Stimulated activated CD4-positive, alpha-beta T cell treated with anti-CD3 and anti-CD28 coated beads, Interleukin-4, amount 100 ng/mL, for 4 hours (primary cell): ENCODE data around the gene CD74.
"Not testable (repeated sequence)": the region's sequence is repeated elsewhere in the genome, so short reads cannot be mapped to it uniquely, and the experiment has no call there.

ENCODE experiments used
- DNase-seq, 2 experiments: peaks; one replicate each; pipeline ENCODE4 v3.0.0-alpha.2; 2020

CD74 gene

GRCh38 chr5:150441813-150442698 lies 29.3 kb upstream of the CD74 start:
- DNase-seq: no peak

- no peak for DNase-seq
Observed at GRCh38 chr5:150440948-150441812, 28.5 kb upstream of the CD74 start.

DNA sequence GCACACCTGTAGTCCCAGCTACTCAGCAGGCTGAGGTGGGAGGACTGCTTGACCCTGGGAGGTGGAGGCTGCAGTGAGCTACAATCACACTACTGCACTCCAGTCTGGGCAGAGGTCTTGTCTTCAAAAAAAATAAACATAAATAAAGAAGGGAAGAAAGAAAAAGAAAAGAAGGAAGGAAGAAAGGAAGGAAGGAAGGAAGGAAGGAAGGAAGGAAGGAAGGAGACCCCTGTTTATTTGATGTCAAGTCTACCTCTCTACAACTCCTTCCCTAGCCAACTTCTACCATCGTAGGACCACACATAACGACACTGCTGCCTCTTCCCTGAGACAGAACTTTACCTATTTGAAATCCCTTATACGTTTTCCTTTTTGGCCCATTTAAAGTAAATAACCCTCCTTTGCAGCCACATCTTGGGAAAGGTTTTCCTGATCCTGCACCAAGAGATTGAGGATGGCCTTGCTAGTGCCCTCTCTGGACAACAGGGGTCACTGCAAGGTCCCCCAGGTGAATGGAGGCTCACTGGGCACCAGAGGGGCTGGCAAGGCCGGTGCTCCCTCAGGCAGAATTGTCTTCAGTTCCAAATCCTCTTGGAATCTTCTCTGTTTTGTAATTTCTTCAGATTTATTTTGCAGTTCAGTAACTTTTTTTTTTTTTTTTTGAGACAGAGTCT lies 26.3 kb upstream of the CD74 start:
- DNase-seq: no peak

GRCh38 chr5:150436141-150436680 lies 23.5 kb upstream of the CD74 start:
- DNase-seq: peak; percentile 87 to 90

- no peak for DNase-seq
Observed at GRCh38 chr5:150434464-150434863, 21.8 kb upstream of the CD74 start.

GRCh38 chr5:150431574-150431973 lies 18.9 kb upstream of the CD74 start:
- no peak for DNase-seq

DNA sequence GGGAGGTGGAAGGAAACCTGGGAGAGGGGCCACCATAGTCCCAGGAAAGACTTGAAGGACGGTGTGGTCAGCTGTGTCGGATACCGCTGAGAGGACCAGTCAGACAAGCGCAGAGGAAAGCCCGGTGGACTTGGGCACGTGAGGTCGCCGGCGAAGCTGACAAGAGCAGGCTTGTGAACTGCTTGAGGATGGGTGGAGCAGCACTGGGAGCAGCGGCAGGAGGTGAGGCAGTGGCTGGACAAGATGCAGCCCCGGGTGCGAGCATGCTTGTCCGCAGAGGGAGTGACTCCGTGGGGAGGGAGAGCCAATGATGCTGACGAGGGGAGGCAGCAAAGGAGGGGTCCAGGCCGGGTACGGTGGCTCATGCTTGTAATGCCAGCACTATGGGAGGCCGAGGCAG lies 18.3 kb upstream of the CD74 start:
- no peak for DNase-seq

DNA sequence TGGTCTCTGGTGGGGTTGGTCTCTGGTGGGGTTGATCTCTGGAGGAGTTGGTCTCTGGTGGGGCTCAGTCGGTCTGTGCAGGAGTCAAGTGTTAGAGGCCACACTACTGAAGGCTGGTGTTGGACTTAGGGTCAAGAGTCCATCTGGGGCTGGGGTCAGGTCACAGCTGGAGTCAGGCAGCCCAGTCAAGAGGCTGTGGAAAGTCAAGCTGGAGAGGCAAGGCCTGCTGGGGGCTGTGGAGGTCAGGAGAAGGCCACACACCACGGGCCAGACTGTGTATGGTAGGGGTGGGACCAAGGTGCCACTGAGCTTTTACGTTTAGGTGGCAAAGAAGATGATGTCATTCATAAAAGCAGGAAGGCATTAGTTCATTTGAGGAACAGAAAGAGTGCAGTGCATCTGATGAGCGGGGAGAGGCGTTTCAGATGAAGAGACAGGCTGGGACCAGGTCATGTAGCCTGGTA lies 16.7 kb upstream of the CD74 start:
- no peak for DNase-seq

GRCh38 chr5:150428978-150429377 lies 16.3 kb upstream of the CD74 start:
- no peak for DNase-seq

DNA sequence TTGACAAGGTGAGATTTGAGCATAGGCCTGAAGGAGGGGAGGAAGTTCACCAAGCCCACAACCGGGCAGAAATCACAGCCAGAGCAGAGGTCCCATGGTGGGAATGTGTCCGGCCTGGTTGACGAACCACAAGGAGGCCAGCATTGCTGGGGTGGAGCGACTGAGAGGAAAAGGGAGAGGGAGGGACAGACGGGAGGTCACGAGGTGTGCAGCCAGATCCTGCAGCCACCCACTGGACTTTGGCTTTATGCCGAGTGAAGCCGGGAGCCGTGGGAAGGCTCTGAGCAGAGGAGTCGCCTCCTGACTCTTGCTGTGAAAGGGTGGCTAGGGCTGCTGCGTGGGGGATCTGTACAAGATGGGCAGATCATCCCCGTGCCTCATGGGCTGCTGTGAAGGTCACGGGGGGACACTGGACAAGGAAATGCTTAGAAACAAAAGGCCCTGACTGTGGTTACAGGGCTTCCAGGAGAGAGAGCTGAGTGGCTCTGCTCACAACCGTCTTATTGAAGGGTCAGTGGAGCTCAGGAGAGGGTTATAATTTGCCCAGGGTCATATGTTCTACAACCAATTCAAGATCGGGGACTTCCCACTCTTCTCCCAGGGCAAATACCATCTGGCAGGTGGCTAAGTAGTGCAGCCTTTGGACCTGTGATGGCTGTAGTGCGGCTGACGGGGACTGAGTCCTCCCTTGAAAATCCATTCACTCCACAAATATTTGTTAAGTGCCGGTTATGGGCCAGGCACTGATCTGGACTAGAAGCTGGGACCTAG lies 15.6 kb upstream of the CD74 start:
- DNase-seq: no peak

DNA sequence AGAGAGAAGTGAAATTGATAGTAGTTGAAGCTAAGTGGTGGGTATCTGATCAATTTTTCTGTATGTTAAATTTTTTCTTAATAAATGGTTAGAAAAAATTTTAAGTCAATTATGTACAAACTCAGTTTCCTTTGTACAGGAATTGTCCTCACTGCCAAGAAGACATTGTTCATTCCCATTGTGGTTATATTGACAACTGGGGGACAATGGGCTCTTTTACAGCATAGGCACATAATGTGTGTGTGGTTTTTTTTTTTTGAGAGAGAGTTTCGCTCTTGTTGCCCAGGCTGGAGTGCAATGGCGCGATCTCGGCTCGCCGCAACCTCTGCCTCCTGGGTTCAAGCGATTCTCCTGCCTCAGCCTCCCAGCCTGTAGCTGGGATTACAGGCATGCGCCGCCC lies 13.5 kb upstream of the CD74 start:
- DNase-seq: not testable (repeated sequence)

GRCh38 chr5:150422758-150423157 lies 10.0 kb upstream of the CD74 start:
- no peak for DNase-seq

- no peak for DNase-seq
Observed at GRCh38 chr5:150422075-150422474, 9.4 kb upstream of the CD74 start.

GRCh38 chr5:150419630-150420270 lies 7.0 kb upstream of the CD74 start:
- DNase-seq: no peak

DNA sequence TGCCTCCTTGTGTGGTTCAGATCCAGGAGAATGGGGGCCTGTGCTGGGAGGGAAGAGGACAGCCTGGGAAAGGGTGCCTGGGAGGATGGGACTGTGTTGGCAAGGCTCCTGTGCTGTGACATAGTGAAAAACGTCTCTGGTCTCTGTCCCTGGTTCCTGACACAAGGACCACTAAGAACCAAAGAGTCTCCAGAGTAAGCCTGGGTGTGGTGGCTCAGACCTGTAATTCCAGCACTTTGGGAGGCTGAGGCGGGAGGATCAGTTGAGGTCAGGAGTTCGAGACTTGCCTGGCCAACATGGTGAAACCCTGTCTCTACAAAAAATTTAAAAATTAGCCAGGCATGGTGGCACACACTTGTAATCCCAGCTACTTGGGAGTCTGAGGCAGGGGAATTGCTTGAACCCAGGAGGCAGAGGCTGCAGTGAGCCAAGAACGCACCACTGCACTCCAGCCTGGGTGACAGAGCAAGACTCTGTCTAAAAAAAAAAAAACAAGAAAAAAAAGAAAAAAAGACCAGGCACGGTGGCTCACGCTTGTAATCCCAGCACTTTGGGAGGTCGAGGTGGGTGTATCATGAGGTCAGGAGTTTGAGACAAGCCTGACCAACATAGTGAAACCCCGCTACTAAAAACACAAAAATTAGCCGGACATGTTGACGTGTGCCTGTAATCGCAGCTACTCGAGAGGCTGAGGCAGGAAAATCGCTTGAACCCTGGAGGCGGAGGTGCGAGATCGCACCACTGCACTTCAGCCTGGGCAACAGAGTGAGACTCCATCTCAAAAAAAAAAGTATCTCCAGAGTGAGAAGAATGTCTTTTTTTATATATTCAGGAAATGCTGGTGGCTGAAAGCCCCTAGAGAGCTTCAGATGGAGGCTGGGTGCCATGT lies 1.4 kb upstream of the CD74 start:
- not testable (repeated sequence) for DNase-seq

GRCh38 chr5:150413176-150413901 lies 629 bp upstream of the CD74 start:
- no peak for DNase-seq

- peak; percentile 56 to 68 for DNase-seq
Observed at GRCh38 chr5:150411245-150411979, 1.3 kb downstream of the CD74 start.

DNA sequence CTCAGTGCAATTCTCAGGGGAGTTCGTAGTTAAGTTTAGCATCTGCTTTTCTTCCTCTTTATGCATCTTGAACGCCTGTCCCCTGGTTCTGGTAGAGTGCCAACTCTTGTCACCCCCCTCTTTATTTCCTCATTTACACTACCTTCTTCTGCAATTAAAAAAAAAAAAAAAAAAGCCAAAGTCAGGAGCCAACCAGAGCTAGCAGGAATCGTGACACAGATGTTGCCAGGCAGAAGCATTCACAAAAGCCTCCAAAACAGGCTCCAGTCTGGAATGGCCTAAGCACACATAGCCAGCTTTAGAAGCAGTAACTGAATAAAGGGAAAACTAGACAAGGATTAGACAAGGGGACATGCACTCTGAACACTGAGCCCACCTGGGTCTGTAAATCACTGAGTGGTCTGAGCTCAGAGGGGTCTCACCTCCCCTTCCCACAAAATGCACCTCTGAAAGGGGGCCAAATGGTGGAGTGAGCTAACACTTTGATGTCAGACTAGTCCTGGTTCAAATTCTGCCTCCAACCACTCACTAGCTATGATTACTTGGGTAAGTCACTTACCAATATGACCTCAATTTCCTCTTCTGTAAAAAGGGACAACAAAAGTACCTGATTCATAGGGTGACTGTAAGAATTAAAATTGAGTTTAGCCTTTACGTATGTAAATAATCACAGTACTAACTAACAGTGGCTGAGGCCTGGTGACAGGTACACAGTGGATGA lies 2.0 kb downstream of the CD74 start:
- DNase-seq: peak in 1 of 2 experiments; percentile 46
